ENCODE results near the gene NANOS2. TPM values are rescaled to one million over a fixed set of nuclear protein-coding genes. Genes with fewer than 3 reads are reported as not detected.
"Not testable (repeated sequence)": the region's sequence is repeated elsewhere in the genome, so short reads cannot be mapped to it uniquely, and the experiment has no call there.

NANOS2 gene
- polyA plus RNA-seq, 5 donors = not detected

DNA sequence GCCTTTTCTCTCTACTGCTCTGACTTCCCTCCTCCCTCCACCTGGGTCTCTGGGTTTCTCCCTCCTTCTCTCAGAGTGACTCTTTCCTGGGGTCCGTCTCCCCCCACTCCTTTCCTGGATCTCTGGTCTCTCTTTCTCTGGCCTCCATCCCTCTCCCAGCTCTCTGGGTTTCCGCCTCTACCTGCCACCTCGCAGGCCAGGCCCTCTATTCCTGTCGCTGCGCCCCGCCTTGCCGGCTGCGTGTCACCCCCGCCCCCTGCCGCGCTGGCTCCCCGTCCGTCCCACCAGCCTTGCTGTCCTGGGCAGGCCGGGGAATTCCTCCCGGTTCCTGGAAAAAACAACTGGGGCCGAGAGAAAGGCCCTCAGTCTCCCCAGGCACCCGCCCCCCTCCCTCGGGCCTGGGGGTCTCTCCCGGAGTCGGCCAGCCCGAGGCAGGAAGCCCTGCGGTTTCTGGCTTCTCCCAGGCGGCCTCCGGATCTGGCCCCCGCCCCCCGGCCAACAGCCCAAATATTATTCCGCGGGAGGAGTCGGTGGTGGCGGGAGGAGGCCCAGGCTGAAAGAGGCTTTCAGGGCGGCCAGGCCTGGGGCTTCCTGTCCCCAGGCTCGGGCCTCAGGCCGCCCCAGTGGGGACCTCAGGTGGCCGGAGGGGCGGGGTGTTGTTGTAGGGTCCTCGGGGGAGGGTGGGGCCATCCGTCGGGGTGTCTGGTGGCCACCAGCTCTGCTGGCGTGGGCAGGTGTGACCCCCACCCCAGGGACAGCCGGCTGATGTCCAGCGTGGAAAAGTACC is 38.0 kb downstream of the NANOS2 start:
- no peak for DNase-seq

DNA sequence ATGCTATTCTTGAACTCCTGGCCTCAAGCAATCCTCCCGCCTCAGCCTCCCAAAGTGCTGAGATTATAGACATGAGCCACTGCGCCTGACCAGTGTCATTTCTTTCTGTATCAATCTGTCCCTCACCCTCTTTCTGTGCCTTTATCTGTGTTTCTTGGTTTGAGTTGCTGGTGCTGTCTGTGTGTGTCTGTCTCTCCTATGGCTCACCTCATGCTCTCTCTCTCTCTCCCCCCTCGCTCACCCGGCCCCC is 38.5 kb downstream of the NANOS2 start:
- DNase-seq = no peak

DNA sequence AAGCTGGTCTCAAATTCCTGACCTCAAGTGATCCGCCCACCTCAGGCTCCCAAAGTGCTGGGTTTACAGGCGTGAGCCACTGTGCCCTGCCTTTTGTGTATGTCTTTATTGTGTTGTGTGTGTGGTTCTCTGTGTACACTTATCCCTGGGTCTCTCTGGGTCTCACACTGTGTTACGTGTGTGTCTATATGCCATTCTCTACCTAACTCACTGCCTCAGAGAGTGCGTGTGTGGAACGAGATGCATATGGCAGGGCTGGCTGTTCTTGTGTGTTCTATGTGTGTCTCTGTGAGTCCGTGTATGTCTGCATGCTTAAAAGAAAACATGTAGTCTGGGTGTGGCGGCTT is 40.0 kb downstream of the NANOS2 start:
- DNase-seq = no peak

DNA sequence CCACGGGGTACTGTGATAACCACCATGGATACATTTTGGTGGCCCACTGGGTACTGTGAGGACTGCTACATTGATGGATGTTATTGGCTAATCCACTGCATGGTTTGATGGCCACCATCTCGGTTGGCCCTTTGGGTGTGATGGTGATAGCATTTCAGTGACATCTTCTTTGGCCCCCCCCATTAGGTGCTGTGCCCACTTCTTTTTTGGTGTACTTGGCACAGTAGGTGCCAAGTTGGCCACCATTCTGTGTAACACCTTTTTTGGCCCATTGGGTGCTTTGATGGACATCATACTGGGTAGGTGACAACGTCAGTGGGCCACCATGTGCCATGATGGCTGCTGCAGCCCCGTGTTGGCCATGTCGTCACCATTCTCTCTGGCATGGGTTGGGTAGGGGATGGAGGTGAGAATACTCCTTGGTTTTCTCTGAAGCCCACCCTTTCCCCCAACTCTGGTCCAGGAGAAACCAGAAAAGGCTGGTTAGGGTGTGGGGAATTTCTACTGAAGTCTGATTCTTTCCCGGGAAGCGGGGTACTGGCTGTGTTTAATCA is 41.3 kb downstream of the NANOS2 start:
- DNase-seq = no peak

DNA sequence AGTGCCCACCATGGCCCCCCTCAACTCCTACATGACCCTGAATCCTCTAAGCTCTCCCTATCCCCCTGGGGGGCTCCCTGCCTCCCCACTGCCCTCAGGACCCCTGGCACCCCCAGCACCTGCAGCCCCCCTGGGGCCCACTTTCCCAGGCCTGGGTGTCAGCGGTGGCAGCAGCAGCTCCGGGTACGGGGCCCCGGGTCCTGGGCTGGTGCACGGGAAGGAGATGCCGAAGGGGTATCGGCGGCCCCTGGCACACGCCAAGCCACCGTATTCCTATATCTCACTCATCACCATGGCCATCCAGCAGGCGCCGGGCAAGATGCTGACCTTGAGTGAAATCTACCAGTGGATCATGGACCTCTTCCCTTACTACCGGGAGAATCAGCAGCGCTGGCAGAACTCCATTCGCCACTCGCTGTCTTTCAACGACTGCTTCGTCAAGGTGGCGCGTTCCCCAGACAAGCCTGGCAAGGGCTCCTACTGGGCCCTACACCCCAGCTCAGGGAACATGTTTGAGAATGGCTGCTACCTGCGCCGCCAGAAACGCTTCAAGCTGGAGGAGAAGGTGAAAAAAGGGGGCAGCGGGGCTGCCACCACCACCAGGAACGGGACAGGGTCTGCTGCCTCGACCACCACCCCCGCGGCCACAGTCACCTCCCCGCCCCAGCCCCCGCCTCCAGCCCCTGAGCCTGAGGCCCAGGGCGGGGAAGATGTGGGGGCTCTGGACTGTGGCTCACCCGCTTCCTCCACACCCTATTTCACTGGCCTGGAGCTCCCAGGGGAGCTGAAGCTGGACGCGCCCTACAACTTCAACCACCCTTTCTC is 42.3 kb downstream of the NANOS2 start:
- DNase-seq = no peak

DNA sequence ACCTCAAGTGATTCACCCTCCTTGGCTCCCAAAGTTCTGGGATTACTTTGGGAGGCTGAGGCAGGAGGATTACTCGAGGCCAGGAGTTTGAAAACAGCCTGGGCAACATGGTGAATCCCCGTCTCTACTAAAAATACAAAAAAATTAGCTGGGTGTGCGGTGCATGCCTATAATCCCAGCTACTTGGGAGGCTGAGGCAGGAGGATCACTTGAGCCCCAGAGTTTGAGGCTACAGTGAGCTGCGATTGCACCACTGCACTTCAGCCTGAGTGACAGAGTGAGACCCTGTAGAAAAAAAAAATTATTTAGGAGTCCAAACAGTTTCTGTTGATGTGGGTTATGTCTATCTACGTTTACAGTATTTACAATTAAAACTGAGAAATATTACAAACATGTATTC is 43.8 kb downstream of the NANOS2 start:
- DNase-seq = no peak

DNA sequence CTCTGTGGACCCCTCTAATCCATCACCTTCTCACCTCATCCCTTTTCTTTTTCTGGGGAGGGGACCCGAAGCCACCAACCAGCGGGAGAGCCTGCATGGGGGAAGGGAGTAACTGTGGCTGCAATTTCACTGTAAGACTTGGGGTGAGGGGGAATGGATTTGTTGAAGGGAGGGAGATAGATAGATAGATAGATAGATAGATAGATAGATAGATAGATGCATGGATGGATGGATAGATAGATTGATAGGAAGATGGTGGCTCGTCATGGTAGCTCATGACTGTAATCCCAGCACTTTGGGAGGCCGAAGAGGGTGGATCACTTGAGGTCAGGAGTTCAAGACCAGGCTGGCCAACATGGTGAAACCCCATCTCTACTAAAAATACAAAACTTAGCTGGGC is 47.3 kb downstream of the NANOS2 start:
- DNase-seq = not testable (repeated sequence)

DNA sequence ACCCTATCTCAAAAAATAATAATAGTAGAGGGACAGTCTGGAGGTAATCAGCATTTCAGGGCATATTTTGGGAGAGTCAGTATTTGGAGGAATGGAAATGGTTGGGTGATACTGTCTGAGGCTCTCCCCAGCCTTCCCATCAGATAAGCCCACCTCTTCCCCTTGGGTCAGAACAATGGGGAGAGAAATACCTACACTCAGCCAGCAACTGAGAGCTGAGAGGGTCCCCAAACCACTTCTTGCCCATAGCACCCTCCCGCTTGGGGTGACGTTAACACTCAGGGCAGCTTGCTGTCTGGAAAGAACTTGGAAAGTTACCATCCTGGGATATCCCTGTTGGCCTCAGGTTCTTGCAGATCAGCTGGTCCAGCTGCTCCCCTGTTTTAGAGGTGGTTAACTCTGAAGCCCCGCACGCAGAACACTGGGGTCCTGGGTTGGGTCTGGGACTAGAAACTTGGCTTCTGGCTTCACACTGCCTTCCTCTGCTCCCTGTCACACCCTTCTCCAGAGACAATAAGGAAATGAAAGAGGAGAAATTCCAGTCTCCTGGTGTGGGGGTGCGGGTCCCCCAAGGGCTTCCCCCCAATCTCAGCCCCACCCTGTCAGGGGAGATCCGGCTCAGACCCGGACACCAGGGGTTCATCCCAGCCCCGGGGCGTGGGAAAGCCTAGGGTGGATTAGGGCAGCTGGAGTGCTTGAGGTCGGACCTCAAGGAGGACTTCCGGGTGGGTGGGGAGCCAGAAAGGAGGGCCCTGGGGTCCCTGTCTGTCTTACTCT is 48.0 kb downstream of the NANOS2 start:
- DNase-seq = no peak

DNA sequence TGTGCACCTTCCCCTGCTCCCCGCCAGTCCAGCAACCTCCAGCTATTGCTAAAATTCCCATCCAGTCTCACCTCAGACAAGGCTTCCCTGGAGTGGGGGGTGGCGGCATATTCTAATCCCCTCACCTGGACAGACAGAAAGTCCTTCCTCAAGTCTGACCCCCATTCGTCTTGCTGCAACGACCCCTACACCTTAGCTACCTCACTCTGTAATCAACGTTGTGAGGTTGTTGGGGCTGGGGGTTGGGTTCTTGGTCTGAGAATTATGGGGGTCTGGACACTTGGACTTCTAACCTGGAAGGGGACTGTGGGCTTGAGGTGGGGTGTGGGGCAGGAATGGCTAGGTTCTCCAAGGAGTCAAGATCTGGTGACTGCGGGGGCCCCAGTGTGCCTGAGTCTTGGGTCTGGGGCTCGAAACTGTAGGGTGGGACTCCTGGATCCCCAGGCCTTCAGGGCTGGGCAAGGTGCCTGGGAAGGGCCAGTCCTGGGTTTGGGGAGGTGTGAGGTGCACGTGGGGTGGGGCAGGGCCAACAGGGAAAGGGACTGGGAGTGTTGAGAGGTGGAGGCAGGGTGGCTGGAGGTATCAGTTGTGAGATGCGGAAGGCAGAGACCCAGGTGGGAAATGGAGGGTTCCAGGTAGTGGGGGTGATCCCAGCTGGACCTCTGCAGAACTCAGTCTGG is 49.2 kb downstream of the NANOS2 start:
- no peak for DNase-seq

DNA sequence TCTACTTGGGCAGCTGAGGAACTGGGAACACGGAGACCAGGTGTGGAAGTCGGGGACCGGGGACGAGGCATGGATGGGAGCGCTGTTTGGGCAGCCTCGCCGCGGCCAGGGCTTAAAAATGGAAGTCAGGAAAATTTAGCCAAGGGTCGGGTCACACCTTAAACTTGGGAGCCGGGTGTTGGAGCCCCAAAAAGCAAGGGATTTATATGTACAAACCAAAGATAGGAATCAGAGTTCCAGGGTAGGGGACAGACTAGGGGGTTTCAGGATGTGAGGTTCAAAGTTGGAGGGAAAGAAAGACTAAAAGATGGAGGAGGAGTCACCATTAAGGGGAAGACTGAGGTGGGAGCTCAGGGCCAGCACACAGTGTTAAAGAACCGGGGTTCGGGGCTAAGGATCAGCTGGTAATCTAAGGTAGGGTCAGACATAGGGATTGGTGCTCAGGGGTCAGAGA is 49.9 kb downstream of the NANOS2 start:
- no peak for DNase-seq

DNA sequence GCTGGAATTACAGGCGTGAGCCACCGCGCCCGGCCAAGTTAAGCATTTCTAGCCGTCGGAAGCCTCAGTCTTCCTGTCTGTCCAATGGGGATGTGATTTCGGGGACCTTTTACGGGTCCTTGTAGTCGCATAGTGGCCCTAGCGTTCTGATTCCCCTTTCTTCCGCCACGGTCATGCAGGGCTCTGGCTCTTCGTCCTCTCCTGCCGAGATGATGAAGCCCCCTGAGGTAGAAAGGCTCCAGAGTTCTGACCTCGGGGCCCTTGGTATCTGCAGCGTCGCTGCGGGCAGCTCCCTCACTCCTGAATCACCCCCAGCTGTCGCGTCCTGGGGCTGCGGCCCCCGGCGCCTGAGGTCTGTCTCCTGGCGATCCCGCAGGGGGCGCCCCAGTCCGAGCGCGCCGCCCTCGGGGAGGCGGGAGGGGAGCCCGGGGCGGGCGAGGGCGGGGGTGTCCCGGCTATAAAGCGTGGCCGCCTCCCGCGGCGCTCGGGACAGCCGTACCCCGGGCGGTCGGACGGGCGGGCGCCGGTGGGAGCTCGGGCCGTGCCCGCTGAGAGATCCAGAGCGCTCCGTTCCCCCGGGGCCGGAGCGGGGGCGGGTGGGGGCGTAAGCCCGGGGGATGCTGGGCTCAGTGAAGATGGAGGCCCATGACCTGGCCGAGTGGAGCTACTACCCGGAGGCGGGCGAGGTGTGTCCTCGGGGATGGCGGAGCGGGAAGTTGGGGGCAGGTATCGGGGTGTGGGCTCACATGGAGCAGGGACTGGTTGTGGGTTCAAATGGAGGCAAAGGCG is 50.5 kb downstream of the NANOS2 start, which contains the start of gene FOXA3:
TSS of gene FOXA3 (plus strand) at position 487 of the 789 bp plus-strand sequence. CDS start at position 618, 131 bp downstream.
- no peak for DNase-seq

DNA sequence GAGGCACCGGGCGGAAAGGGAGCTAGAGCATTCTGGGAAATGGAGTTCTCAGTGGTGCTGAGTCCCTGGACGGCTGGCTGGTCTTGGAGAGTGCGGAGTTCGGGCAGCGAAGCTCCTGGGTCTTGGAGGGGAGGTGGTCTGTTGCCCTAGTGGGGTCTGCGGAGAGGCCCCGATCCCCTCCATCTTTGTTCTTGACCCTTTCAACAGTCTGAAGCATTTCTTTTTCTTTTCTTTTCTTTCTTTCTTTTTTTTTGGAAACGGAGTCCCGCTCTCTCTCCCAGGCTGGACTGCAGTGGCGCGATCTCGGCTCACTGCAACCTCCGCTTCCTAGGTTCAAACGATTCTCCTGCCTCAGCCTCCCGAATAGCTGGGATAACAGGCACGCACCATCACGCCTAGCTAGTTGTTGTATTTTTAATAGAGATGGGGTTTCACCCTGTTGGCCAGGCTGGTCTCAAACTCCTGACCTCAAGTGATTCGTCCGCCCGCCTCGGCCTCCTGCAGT is 51.2 kb downstream of the NANOS2 start:
- DNase-seq = no peak

Other genes starting within 250 kb of the NANOS2 start
- gene GIPR, start 246.6 kb downstream of the NANOS2 start, polyA plus RNA-seq (ENCODE audit: insufficient read depth in 1 of 5, insufficient read length in 5 of 5, low replicate concordance in 1 of 5) = 1 to 10 TPM; 2.8 to 8.7 (median 5.2) TPM
- 100 to 1,000 TPM; 328 to 445 (median 361) TPM for gene SNRPD2, start 222.8 kb downstream of the NANOS2 start, polyA plus RNA-seq (ENCODE audit: insufficient read depth in 1 of 5, insufficient read length in 5 of 5, low replicate concordance in 1 of 5)
- gene QPCTL, start 222.1 kb downstream of the NANOS2 start, polyA plus RNA-seq (ENCODE audit: insufficient read depth in 1 of 5, insufficient read length in 5 of 5, low replicate concordance in 1 of 5) = 10 to 100 TPM in 4 of 5 donors, 1 to 10 TPM in 1; 7.2 to 14.6 (median 11.4) TPM
- 10 to 100 TPM; 10.2 to 22.1 (median 17.6) TPM for gene FBXO46, start 183.9 kb downstream of the NANOS2 start, polyA plus RNA-seq (ENCODE audit: insufficient read depth in 1 of 5, insufficient read length in 5 of 5, low replicate concordance in 1 of 5)
- not detected for gene MEIOSIN, start 181.3 kb downstream of the NANOS2 start, polyA plus RNA-seq (ENCODE audit: insufficient read depth in 1 of 5, insufficient read length in 5 of 5, low replicate concordance in 1 of 5)
- 10 to 100 TPM; 10.7 to 39.5 (median 20.0) TPM for gene SIX5, start 145.5 kb downstream of the NANOS2 start, polyA plus RNA-seq (ENCODE audit: insufficient read depth in 1 of 5, insufficient read length in 5 of 5, low replicate concordance in 1 of 5)
- 10 to 100 TPM; 43.9 to 89.6 (median 52.9) TPM for gene DMPK, start 132.3 kb downstream of the NANOS2 start, polyA plus RNA-seq (ENCODE audit: insufficient read depth in 1 of 5, insufficient read length in 5 of 5, low replicate concordance in 1 of 5)
- 10 to 100 TPM; 23.6 to 45.4 (median 34.3) TPM for gene DMWD, start 121.9 kb downstream of the NANOS2 start, polyA plus RNA-seq (ENCODE audit: insufficient read depth in 1 of 5, insufficient read length in 5 of 5, low replicate concordance in 1 of 5)
- gene RSPH6A, start 99.5 kb downstream of the NANOS2 start, polyA plus RNA-seq (ENCODE audit: insufficient read depth in 1 of 5, insufficient read length in 5 of 5, low replicate concordance in 1 of 5) = under 1 TPM in 1 of 5 donors, not detected in 4; 0.08 TPM
- gene SYMPK, start 51.6 kb downstream of the NANOS2 start, polyA plus RNA-seq (ENCODE audit: insufficient read depth in 1 of 5, insufficient read length in 5 of 5, low replicate concordance in 1 of 5) = 10 to 100 TPM; 50.6 to 73.7 (median 64.0) TPM
- 1 to 10 TPM; 1.2 to 3.3 (median 1.6) TPM for gene FOXA3, start 50.5 kb downstream of the NANOS2 start, polyA plus RNA-seq (ENCODE audit: insufficient read depth in 1 of 5, insufficient read length in 5 of 5, low replicate concordance in 1 of 5)
- gene IRF2BP1, start 28.6 kb downstream of the NANOS2 start, polyA plus RNA-seq (ENCODE audit: insufficient read depth in 1 of 5, insufficient read length in 5 of 5, low replicate concordance in 1 of 5) = 10 to 100 TPM; 12.1 to 33.4 (median 15.8) TPM
- gene MYPOP, start 12.2 kb downstream of the NANOS2 start, polyA plus RNA-seq (ENCODE audit: insufficient read depth in 1 of 5, insufficient read length in 5 of 5, low replicate concordance in 1 of 5) = 1 to 10 TPM; 3.6 to 7.5 (median 5.0) TPM
- gene NOVA2, start 59.1 kb upstream of the NANOS2 start, polyA plus RNA-seq (ENCODE audit: insufficient read depth in 1 of 5, insufficient read length in 5 of 5, low replicate concordance in 1 of 5) = 10 to 100 TPM in 1 of 5 donors, 1 to 10 TPM in 4; 7.4 to 11.1 (median 9.6) TPM
- 10 to 100 TPM; 11.6 to 15.4 (median 13.4) TPM for gene CCDC61, start 80.7 kb upstream of the NANOS2 start, polyA plus RNA-seq (ENCODE audit: insufficient read depth in 1 of 5, insufficient read length in 5 of 5, low replicate concordance in 1 of 5)
- 1 to 10 TPM in 1 of 5 donors, under 1 TPM in 3, not detected in 1; 0.48 to 1.1 (median 0.84) TPM for gene PGLYRP1, start 108.3 kb upstream of the NANOS2 start, polyA plus RNA-seq (ENCODE audit: insufficient read depth in 1 of 5, insufficient read length in 5 of 5, low replicate concordance in 1 of 5)
- gene IGFL4, start 126.2 kb upstream of the NANOS2 start, polyA plus RNA-seq (ENCODE audit: insufficient read depth in 1 of 5, insufficient read length in 5 of 5, low replicate concordance in 1 of 5) = 1 to 10 TPM in 1 of 5 donors, under 1 TPM in 4; 0.40 to 1.0 (median 0.58) TPM
- not detected for gene IGFL3, start 209.9 kb upstream of the NANOS2 start, polyA plus RNA-seq (ENCODE audit: insufficient read depth in 1 of 5, insufficient read length in 5 of 5, low replicate concordance in 1 of 5)
- gene IGFL2, start 233.5 kb upstream of the NANOS2 start, polyA plus RNA-seq (ENCODE audit: insufficient read depth in 1 of 5, insufficient read length in 5 of 5, low replicate concordance in 1 of 5) = 1 to 10 TPM in 3 of 5 donors, under 1 TPM in 2; 0.58 to 1.3 (median 1.0) TPM